Tibial nerve (tissue), 4 donors: ENCODE measurements around the gene CAMKK2. TPM values are rescaled to one million over a fixed set of nuclear protein-coding genes. Genes with fewer than 3 reads are reported as not detected.
"Not testable (repeated sequence)": the region's sequence is repeated elsewhere in the genome, so short reads cannot be mapped to it uniquely, and the experiment has no call there.

Source experiments
- DNase-seq, 2 donors: peaks; one replicate each; pipeline ENCODE4 v3.0.0-alpha.2; 2019; ENCODE audit warnings: low spot score in 2 of 2
- H3K27ac ChIP-seq, 4 donors: fragments of 200-600 bp; sonication (generic) in 3 of 4; one replicate each; pipeline ENCODE4 v1.5.1; 2017 to 2019; ENCODE audit warnings: mild to moderate bottlenecking in 1 of 4
- H3K27me3 ChIP-seq, 2 donors: fragments of 200-600 bp; sonication (generic) in 1 of 2; one replicate each; pipeline versions ENCODE4 v1.5.1 to v1.6.0; 2017 to 2019
- H3K36me3 ChIP-seq, 3 donors: fragments of 200-600 bp; sonication (generic); one replicate each; pipeline ENCODE4 v1.5.1; 2018 to 2019
- H3K4me1 ChIP-seq, 4 donors: fragments of 200-600 bp; sonication (generic) in 3 of 4; one replicate each; pipeline ENCODE4 v1.5.1; 2017 to 2019
- H3K4me3 ChIP-seq, 4 donors: fragments of 200-600 bp; sonication (generic) in 3 of 4; one replicate each; pipeline ENCODE4 v1.5.1; 2017 to 2019; ENCODE audit warnings: mild to moderate bottlenecking in 1 of 4, moderate library complexity in 1 of 4
- H3K9me3 ChIP-seq, 4 donors: fragments of 200-600 bp; sonication (generic) in 3 of 4; one replicate each; pipeline ENCODE4 v1.5.1; 2017 to 2019
- CTCF ChIP-seq, 5 experiments: fragments of 200-600 bp in 3 of 5; fragments of 450-650 bp in 2 of 5; sonication (generic) in 3 of 5; IDR thresholded peaks; one replicate each; pipeline ENCODE4 v1.5.1; 2016 to 2019; ENCODE audit warnings: antibody characterized with exemption in 5 of 5, mild to moderate bottlenecking in 3 of 5, moderate library complexity in 2 of 5
- EP300 ChIP-seq, 2 donors: sonication (generic); formaldehyde crosslinking; IDR thresholded peaks; one replicate each; pipeline ENCODE4 v1.6.1; 2017; ENCODE audit warnings: antibody characterized with exemption in 2 of 2, mild to moderate bottlenecking in 1 of 2
- POLR2A ChIP-seq, 2 donors: fragments of 450-650 bp; IDR thresholded peaks; one replicate each; pipeline ENCODE4 v1.6.1; 2017; ENCODE audit warnings: antibody characterized with exemption in 2 of 2, mild to moderate bottlenecking in 2 of 2, moderate library complexity in 2 of 2
- WGBS, 2 donors: methylation state at CpG; one replicate each; pipeline ENCODE4 v1.1.5; 2018; 5-methylcytosine and 5-hydroxymethylcytosine counted together
- total RNA-seq, 4 donors: library from RNA; depleted of rRNA; stranded (reverse); fragments of >200 nt; gene quantifications; one replicate each; pipeline ENCODE4 v1.1.0, GENCODE V29; 2016

The CAMKK2 gene
- total RNA-seq, 4 donors from 2014 or later: 31.0 to 39.9 (median 32.9) TPM

GRCh38 chr12:121264135-121264534, 32.4 kb downstream of the CAMKK2 start:
- 91 to 92% methylated on average over 8 of the region's 8 CpGs for WGBS, 2 donors
- Histone ChIP-seq H3K36me3 (peaks cover 0 to 98% (median 2%) of the 10 kb centered on the region in 3 donors), H3K27ac (no peak overlapping the region), H3K27me3 (no peaks in the 10 kb centered on the region), H3K4me1 (no peaks in the 10 kb centered on the region), H3K9me3 (no peaks in the 10 kb centered on the region), H3K4me3 (no peak overlapping the region)
- DNase-seq: no peak
- TF ChIP-seq POLR2A (IDR thresholded peaks at IDR 0.05): no peak
- no peak for TF ChIP-seq CTCF (IDR thresholded peaks at IDR 0.05)
- no peak for TF ChIP-seq EP300 (IDR thresholded peaks at IDR 0.05)

DNA sequence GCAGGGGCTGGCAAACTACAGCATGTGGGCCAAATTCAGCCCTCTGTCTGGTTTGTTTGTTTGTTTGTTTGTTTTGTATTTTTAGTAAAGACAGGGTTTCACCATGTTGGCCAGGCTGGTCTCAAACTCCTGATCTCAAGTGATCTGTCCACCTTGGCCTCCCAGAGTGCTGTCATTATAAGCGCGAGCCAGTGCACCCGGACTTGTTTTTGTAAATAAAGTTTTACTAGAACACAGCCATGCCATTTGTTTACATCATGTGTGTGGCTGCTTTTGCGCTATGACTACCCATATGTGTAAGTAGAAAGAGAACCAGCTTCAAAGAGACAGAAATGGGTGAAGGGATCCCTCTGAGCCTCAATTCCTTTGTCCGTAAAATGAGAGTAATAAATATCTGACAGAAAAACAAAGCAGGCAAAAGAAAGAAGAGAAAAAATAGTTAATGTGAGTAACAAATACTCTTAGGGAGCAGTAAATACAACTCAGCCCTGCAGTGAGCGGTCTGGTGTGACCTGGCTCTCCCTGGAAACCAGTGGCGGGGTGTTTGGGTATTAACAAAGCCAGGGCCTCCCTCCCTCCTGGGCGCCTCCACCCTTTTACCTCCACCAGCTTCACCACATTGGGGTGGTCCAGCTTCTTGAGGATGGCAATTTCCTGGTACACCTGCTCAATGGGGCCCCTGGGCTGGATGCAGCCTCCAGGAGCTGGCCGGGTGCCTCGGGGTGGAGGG, 33.1 kb downstream of the CAMKK2 start:
- no peak overlapping the region for H3K4me3 ChIP-seq
- H3K27ac ChIP-seq: no peak overlapping the region
- H3K27me3 ChIP-seq: no peaks in the 10 kb centered on the region
- no peaks in the 10 kb centered on the region for H3K9me3 ChIP-seq
- H3K36me3 ChIP-seq: peaks cover 0 to 96% (median 2%) of the 10 kb centered on the region in 3 donors
- 93 to 94% methylated on average over 10 of the region's 10 CpGs for WGBS, 2 donors
- no peak for DNase-seq
- H3K4me1 ChIP-seq: no peaks in the 10 kb centered on the region
- no peak for TF ChIP-seq CTCF (IDR thresholded peaks at IDR 0.05)
- no peak for TF ChIP-seq POLR2A (IDR thresholded peaks at IDR 0.05)
- TF ChIP-seq EP300 (IDR thresholded peaks at IDR 0.05): no peak

GRCh38 chr12:121261398-121261797, 35.1 kb downstream of the CAMKK2 start:
- 83 to 88% methylated on average over 6 of the region's 6 CpGs for WGBS, 2 donors
- no peak for TF ChIP-seq EP300 (IDR thresholded peaks at IDR 0.05)
- TF ChIP-seq CTCF (IDR thresholded peaks at IDR 0.05): no peak
- TF ChIP-seq POLR2A (IDR thresholded peaks at IDR 0.05): no peak
- H3K27me3 ChIP-seq: no peaks in the 10 kb centered on the region
- no peak overlapping the region for H3K27ac ChIP-seq
- peaks cover 0 to 98% (median 2%) of the 10 kb centered on the region in 3 donors for H3K36me3 ChIP-seq
- no peaks in the 10 kb centered on the region for H3K4me1 ChIP-seq
- no peak overlapping the region for H3K4me3 ChIP-seq
- H3K9me3 ChIP-seq: no peaks in the 10 kb centered on the region
- DNase-seq: no peak

GRCh38 chr12:121260091-121260490, 36.4 kb downstream of the CAMKK2 start:
- H3K4me1 ChIP-seq: no peaks in the 10 kb centered on the region
- 90 to 91% methylated on average over 7 of the region's 7 CpGs for WGBS, 2 donors
- H3K36me3 ChIP-seq: peaks cover 0 to 97% (median 2%) of the 10 kb centered on the region in 3 donors
- H3K9me3 ChIP-seq: no peaks in the 10 kb centered on the region
- TF ChIP-seq EP300 (IDR thresholded peaks at IDR 0.05): no peak
- no peak for TF ChIP-seq CTCF (IDR thresholded peaks at IDR 0.05)
- TF ChIP-seq POLR2A (IDR thresholded peaks at IDR 0.05): no peak
- no peaks in the 10 kb centered on the region for H3K27me3 ChIP-seq
- no peak for DNase-seq
- H3K27ac ChIP-seq: no peak overlapping the region
- no peak overlapping the region for H3K4me3 ChIP-seq

GRCh38 chr12:121259074-121259473, 37.4 kb downstream of the CAMKK2 start:
- Histone ChIP-seq H3K4me3 (no peak overlapping the region), H3K4me1 (no peaks in the 10 kb centered on the region), H3K27me3 (no peaks in the 10 kb centered on the region), H3K27ac (no peak overlapping the region), H3K9me3 (no peaks in the 10 kb centered on the region), H3K36me3 (peaks cover 0 to 95% (median 2%) of the 10 kb centered on the region in 3 donors)
- no peak for DNase-seq
- 96 to 97% methylated on average over 11 of the region's 11 CpGs for WGBS, 2 donors
- TF ChIP-seq EP300 (IDR thresholded peaks at IDR 0.05) (no peak), POLR2A (IDR thresholded peaks at IDR 0.05) (no peak), CTCF (IDR thresholded peaks at IDR 0.05) (no peak)

- not testable (repeated sequence) for H3K27me3 ChIP-seq, H3K4me3 ChIP-seq, H3K27ac ChIP-seq, H3K4me1 ChIP-seq, DNase-seq, H3K9me3 ChIP-seq
- 91 to 93% methylated on average over 8 of the region's 8 CpGs for WGBS, 2 donors
- H3K36me3 ChIP-seq: peaks cover 0 to 95% (median 0%) of the 10 kb centered on the region in 3 donors
Observed at GRCh38 chr12:121257704-121258449, 38.6 kb downstream of the CAMKK2 start.
